ENCODE measurements around the gene KAZN.

DNA sequence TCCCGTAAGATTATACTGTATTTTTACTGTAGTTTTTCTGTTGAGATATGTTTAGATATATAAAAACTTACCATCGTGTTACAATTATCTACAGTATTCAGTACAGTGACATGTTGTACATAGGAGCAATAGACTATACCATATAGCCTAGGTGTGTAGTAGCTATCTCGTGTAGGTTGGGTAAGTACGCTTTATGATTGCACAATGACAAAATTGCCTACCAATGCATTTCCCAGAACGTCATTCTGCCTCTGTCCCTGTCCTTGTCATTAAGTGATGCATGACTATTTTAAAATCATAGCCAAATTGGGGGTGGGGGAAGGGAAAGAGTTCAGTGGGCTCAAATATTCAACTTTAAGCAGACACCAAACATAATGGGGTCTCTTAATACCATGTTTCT, 321.3 kb downstream of the KAZN start:
- TF ChIP-seq CTCF (IDR thresholded peaks at IDR 0.05) (no peak), POLR2A (IDR thresholded peaks at IDR 0.05) (no peak)

Data from testis (tissue), 2 donors.